Panc1 (cell line): ENCODE results near the gene FAF1. TPM values are rescaled to one million over a fixed set of nuclear protein-coding genes. Genes with fewer than 3 reads are reported as not detected.

Experiments
- ATAC-seq: fragments of 200-7000 bp; cut with Tn5 transposase; 2 replicates; pipeline ENCODE4 v1.9.1; 2020; ENCODE audit warnings: mild to moderate bottlenecking, moderate library complexity
- BruUV-seq: library from RNA; stranded (reverse); fragments of 400-500 nt; replicated peaks from 2 replicates; lab custom pipeline; 2021; lab: Mats Ljungman, UMichigan
- CTCF ChIA-PET: fragments of 300-600 bp; sonication (Branson Sonifier 250); formaldehyde crosslinking; loops from one replicate; lab custom pipeline; 2022; ENCODE audit warnings: antibody characterized with exemption; lab: Charles Lee
- POLR2A ChIA-PET: fragments of 300-600 bp; sonication (Branson Sonifier 250); formaldehyde crosslinking; loops from one replicate; lab custom pipeline; 2022; ENCODE audit warnings: antibody characterized with exemption; lab: Charles Lee
- DNase-seq: peaks from one replicate; pipeline ENCODE4 v3.0.0-alpha.2; 2010; ENCODE audit warnings: low read depth, low spot score
- H3K27ac ChIP-seq: 2 replicates; pipeline ENCODE4 v1.5.1; 2011; ENCODE audit warnings: mild to moderate bottlenecking, low read length, inconsistent platforms
- H3K27me3 ChIP-seq: fragments of 200-500 bp; sonication (Bioruptor generic); 2 replicates; pipeline ENCODE4 v1.6.0; 2014; ENCODE audit warnings: low read length, inconsistent platforms; ENCODE audit not compliant: control insufficient read depth, insufficient read depth
- H3K36me3 ChIP-seq: fragments of 200-500 bp; sonication (Bioruptor generic); 2 replicates; pipeline ENCODE4 v1.5.1; 2014; ENCODE audit warnings: inconsistent platforms, mild to moderate bottlenecking, low read length, moderate library complexity; ENCODE audit not compliant: control insufficient read depth, insufficient read depth
- H3K4me1 ChIP-seq: 2 replicates; pipeline ENCODE4 v1.5.1; 2011; ENCODE audit warnings: inconsistent platforms, mild to moderate bottlenecking, low read length, moderate library complexity; ENCODE audit not compliant: control insufficient read depth, insufficient read depth
- H3K4me3 ChIP-seq, 2 experiments: 2 replicates each; pipeline ENCODE4 v1.5.1; 2011 to 2012; ENCODE audit warnings: low read depth in 2 of 2, low read length in 2 of 2, mild to moderate bottlenecking in 2 of 2, inconsistent platforms in 1 of 2, moderate library complexity in 1 of 2
- H3K9me3 ChIP-seq: fragments of 200-500 bp; sonication (Bioruptor generic); 2 replicates; pipeline ENCODE4 v1.5.1; 2014; ENCODE audit warnings: low read depth, mild to moderate bottlenecking, inconsistent platforms, low read length, moderate library complexity; ENCODE audit not compliant: control insufficient read depth, insufficient read depth
- CTCF ChIP-seq: fragments of 450-650 bp; IDR thresholded peaks from 2 replicates; pipeline ENCODE4 v1.5.1; 2017; ENCODE audit warnings: mild to moderate bottlenecking
- POLR2AphosphoS5 ChIP-seq: IDR thresholded peaks from 2 replicates; pipeline ENCODE4 v1.6.1; 2012; ENCODE audit warnings: mild to moderate bottlenecking, low read depth, low read length, moderate library complexity
- SIN3A ChIP-seq: IDR thresholded peaks from 2 replicates; pipeline ENCODE4 v1.6.1; 2012; ENCODE audit warnings: low read depth, mild to moderate bottlenecking, low read length, moderate library complexity, borderline replicate concordance; ENCODE audit not compliant: insufficient read depth
- TCF7L2 ChIP-seq: IDR thresholded peaks from 2 replicates; pipeline ENCODE4 v1.6.1; 2011; ENCODE audit warnings: mild to moderate bottlenecking, low read depth, low read length, inconsistent platforms
- in situ Hi-C: cut with HindIII; loops from 2 replicates; pipeline ENCODE4 v1.10.0; 2016; ENCODE audit warnings: low sequenced_read_pairs, low pct_unique_long_range_greater_than_20kb
- intact Hi-C: fragments of 100-400 bp; cut with micrococcal nuclease; formaldehyde crosslinking; loops from one replicate; pipeline ENCODE4 v1.10.0; 2022; ENCODE audit not compliant: unreplicated experiment
- total RNA-seq: library from RNA; stranded (reverse); gene quantifications from one replicate; pipeline ENCODE4 v1.2.1, GENCODE V29; 2021; ENCODE audit not compliant: unreplicated experiment
- TF ChIP-seq, protein P1 (sequence below), 2 experiments: IDR thresholded peaks; 2 replicates each; pipeline ENCODE4 v1.6.1; 2011 to 2012; ENCODE audit warnings: low read depth in 2 of 2, control low read depth in 1 of 2, low read length in 1 of 2, mild to moderate bottlenecking in 1 of 2, moderate library complexity in 1 of 2; ENCODE audit not compliant: insufficient read depth in 1 of 2

The FAF1 gene
- total RNA-seq, 1 experiment from 2014 or later: 101 TPM

DNA sequence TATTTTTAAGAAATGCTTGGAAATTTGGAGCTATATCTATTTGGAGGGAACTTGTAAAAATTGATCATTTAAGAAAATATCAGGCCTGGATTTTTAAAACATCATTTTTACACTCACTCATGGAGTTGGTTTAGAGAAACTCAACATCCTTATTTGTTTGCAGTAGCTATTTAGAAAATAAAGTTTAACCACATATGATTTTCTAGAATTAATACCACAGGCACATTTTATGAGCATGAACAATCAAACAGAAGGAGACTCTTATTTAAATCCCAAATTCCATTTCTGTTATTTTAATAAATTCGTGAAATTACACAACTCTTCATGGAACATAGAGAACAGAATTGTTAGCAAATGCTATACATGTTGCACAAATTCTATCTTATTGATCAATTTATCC lies 13.2 kb upstream of the FAF1 start:
- TF ChIP-seq POLR2AphosphoS5 (no peak), TCF7L2 (no peak), CTCF (no peak), SIN3A (no peak)
- TF ChIP-seq, protein P1, sequence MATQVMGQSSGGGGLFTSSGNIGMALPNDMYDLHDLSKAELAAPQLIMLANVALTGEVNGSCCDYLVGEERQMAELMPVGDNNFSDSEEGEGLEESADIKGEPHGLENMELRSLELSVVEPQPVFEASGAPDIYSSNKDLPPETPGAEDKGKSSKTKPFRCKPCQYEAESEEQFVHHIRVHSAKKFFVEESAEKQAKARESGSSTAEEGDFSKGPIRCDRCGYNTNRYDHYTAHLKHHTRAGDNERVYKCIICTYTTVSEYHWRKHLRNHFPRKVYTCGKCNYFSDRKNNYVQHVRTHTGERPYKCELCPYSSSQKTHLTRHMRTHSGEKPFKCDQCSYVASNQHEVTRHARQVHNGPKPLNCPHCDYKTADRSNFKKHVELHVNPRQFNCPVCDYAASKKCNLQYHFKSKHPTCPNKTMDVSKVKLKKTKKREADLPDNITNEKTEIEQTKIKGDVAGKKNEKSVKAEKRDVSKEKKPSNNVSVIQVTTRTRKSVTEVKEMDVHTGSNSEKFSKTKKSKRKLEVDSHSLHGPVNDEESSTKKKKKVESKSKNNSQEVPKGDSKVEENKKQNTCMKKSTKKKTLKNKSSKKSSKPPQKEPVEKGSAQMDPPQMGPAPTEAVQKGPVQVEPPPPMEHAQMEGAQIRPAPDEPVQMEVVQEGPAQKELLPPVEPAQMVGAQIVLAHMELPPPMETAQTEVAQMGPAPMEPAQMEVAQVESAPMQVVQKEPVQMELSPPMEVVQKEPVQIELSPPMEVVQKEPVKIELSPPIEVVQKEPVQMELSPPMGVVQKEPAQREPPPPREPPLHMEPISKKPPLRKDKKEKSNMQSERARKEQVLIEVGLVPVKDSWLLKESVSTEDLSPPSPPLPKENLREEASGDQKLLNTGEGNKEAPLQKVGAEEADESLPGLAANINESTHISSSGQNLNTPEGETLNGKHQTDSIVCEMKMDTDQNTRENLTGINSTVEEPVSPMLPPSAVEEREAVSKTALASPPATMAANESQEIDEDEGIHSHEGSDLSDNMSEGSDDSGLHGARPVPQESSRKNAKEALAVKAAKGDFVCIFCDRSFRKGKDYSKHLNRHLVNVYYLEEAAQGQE (IDR thresholded peaks at IDR 0.05; ENCODE audit: insufficient read depth in 1 of 2, low read depth in 2 of 2, low read length in 1 of 2): no peak
- ATAC-seq (no peak), DNase-seq (no peak)
- intact Hi-C loops (loop anchor here (10.0 kb wide), 1 partner anchor 198 kb away; no protein-coding TSS in a partner anchor), in situ Hi-C loops (no loop called here)
- H3K4me1 ChIP-seq: peaks cover 19% of the 10 kb centered on the region
- H3K4me3 ChIP-seq: peak overlapping the region; percentile 52 to 95
- no TSS peak for BruUV-seq
- POLR2A ChIA-PET: no interaction called here
- peaks cover 5% of the 10 kb centered on the region for H3K36me3 ChIP-seq
- CTCF ChIA-PET: interaction anchor here (1.5 kb wide), 1 partner anchor 13 kb away, joined by 3 read pairs; the partner anchor contains the start of gene FAF1
- H3K27ac ChIP-seq: peak overlapping the region; percentile 100
- no peaks in the 10 kb centered on the region for H3K27me3 ChIP-seq
- no peaks in the 10 kb centered on the region for H3K9me3 ChIP-seq

- Histone ChIP-seq H3K4me1 (peaks cover 19% of the 10 kb centered on the region), H3K27me3 (no peaks in the 10 kb centered on the region), H3K36me3 (peaks cover 5% of the 10 kb centered on the region), H3K9me3 (no peaks in the 10 kb centered on the region), H3K27ac (peak overlapping the region; percentile 100), H3K4me3 (peak overlapping the region; percentile 31 to 95; a peak in 3 of 4 replicates)
- BruUV-seq: no TSS peak
- intact Hi-C loops (loop anchor here (10.0 kb wide), 1 partner anchor 198 kb away; no protein-coding TSS in a partner anchor), in situ Hi-C loops (no loop called here)
- CTCF ChIA-PET: interaction anchor here (1.5 kb wide), 1 partner anchor 12 kb away, joined by 3 read pairs; the partner anchor contains the start of gene FAF1
- TF ChIP-seq TCF7L2 (no peak), CTCF (no peak), POLR2AphosphoS5 (no peak), SIN3A (no peak)
- TF ChIP-seq, protein P1 (IDR thresholded peaks at IDR 0.05; ENCODE audit: insufficient read depth in 1 of 2, low read depth in 2 of 2, low read length in 1 of 2): no peak
- ATAC-seq (no peak), DNase-seq (no peak)
- POLR2A ChIA-PET: no interaction called here
These were observed 12.7 kb upstream of the FAF1 start for GRCh38 chr1:50972766-50973165.
